Measurements from ENCODE around the gene PPP6R2.

The PPP6R2 gene

DNA sequence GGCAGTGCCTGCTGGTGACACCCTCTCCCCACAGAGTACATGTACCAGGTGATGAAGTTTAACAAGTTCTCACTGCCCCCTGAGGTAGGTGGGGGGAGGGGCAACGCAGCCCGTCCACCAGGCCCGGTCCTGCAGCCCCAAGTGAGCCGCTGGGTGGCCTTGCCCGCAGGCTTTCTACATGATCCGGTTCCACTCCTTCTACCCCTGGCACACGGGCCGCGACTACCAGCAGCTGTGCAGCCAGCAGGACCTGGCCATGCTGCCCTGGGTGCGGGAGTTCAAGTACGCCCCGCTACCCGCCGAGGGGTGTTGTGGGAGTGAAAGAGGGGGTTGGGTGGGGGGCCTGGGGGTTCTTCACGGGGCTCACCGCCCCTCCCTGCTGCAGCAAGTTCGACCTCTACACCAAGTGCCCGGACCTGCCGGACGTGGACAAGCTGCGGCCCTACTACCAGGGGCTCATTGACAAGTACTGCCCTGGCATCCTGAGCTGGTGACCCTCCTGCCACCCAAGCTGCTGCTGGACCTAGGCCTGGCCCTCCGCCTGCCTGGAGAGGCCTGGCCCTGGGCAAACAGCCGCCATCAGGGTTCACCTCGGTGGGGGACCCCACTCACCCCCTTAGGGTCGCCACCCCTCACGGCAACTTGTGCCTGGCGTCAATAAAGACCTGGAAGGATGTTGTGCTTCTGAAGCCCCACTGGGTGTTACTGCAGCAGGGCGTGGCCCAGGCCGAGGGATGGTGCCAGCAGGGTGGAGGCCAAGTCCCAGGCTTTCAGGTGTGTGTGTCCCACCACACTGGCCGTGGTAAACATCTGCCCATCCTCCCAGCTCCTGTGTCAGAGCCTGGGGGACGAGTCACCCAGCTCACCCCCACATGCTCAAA lies 146.5 kb downstream of the PPP6R2 start:
- DNase-seq = no peak

GRCh38 chr22:50490531-50491308 lies 147.6 kb downstream of the PPP6R2 start:
- no peak for DNase-seq
